SU-DHL-6 (cell line): Measurements from ENCODE around the gene DMD.

Source experiments
- EZH2phosphoT487 ChIP-seq: fragments of 200-600 bp; sonication (generic), shearing (Covaris generic); conservative IDR thresholded peaks from 2 replicates; pipeline ENCODE4 v1.6.1; 2018; ENCODE audit warnings: mild to moderate bottlenecking, antibody characterized with exemption, low read length, moderate library complexity, mixed read lengths
- TF ChIP-seq, protein P1 (sequence below): fragments of 200-600 bp; sonication (generic); IDR thresholded peaks from one replicate; pipeline ENCODE4 v1.5.1; 2017; ENCODE audit warnings: antibody characterized with exemption, mild to moderate bottlenecking, low read length, moderate library complexity; ENCODE audit not compliant: insufficient read depth, poor library complexity, severe bottlenecking

DNA sequence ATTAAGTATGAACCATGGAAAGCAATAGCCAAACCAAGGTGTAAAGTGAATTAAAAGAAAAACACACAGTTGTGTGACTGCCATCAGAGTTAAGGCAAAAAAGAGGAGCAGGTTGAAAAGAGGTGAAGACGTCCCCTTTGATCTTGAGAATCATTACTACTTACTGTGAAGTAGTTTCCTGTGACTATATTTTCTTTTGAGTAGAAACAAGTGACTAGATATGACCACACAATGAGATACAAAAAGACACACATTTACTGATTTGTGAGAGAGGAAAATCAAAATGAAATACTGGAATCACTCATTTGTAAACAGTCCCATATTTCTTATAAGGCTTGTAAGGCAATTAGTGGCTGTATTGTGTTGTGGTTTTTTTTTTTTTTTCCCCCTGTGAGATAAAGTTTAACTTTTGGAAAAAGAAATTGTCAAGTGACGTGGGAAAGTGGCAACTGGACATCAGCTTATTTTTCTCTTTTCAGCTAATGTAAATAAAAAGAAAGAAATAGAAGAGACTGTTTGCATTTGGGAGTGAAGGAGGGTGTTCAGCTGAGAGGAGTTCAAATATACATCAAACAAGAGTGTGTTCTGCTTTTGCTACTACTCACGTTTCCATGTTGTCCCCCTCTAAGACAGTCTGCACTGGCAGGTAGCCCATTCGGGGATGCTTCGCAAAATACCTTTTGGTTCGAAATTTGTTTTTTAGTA lies 2033.1 kb downstream of the DMD start:
- TF ChIP-seq, protein P1, sequence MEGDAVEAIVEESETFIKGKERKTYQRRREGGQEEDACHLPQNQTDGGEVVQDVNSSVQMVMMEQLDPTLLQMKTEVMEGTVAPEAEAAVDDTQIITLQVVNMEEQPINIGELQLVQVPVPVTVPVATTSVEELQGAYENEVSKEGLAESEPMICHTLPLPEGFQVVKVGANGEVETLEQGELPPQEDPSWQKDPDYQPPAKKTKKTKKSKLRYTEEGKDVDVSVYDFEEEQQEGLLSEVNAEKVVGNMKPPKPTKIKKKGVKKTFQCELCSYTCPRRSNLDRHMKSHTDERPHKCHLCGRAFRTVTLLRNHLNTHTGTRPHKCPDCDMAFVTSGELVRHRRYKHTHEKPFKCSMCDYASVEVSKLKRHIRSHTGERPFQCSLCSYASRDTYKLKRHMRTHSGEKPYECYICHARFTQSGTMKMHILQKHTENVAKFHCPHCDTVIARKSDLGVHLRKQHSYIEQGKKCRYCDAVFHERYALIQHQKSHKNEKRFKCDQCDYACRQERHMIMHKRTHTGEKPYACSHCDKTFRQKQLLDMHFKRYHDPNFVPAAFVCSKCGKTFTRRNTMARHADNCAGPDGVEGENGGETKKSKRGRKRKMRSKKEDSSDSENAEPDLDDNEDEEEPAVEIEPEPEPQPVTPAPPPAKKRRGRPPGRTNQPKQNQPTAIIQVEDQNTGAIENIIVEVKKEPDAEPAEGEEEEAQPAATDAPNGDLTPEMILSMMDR: no peak
- no peak for TF ChIP-seq EZH2phosphoT487
